GM12891 (cell line): ENCODE measurements around the gene CHRND.

ENCODE experiments used
- PAX5 ChIP-seq: IDR thresholded peaks from 2 replicates; pipeline ENCODE4 v1.6.1; 2011; ENCODE audit warnings: low read length, moderate library complexity, mild to moderate bottlenecking; ENCODE audit not compliant: insufficient read depth, severe bottlenecking
- POLR2A ChIP-seq: IDR thresholded peaks from 2 replicates; pipeline ENCODE4 v1.6.1; 2011; ENCODE audit warnings: low read depth, low read length, control low read depth
- POLR2AphosphoS5 ChIP-seq: IDR thresholded peaks from 2 replicates; pipeline ENCODE4 v1.6.1; 2011; ENCODE audit warnings: low read depth, low read length, control low read depth
- SPI1 ChIP-seq: IDR thresholded peaks from 2 replicates; pipeline ENCODE4 v1.6.1; 2011; ENCODE audit warnings: low read depth, low read length, control low read depth
- TAF1 ChIP-seq: IDR thresholded peaks from 2 replicates; pipeline ENCODE4 v1.6.1; 2011; ENCODE audit warnings: low read depth, low read length, control low read depth

DNA sequence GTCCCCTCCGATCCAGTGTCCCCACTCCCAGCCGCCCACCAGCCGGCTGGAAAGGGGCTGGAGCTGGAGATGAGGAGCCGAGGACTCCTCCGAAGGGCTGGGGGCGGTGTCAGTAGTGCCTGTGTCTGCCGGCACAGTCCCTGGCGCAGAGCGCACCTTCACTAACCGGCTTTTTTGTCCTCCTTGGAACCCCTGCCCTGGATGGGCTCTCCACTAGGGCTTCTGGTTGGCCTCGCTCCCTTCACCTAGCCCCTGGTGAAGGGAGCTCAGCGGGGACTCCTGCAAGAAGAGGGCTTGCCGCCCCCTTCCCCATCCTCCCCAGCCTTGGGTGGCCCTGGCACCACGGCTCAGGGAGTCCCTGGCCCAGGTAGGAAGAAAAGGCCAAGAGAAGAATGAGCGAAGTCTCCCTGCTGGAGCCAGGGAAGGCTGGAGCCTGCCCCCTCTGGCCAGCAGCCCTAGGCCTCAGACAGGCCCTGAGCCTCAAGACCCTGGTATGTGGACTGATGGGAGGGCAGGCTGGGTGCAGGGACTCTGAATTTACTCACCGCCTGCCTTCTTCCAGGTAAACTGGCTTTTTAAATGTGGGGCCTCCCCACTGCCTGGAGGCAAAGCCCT lies 37.8 kb upstream of the CHRND start:
- TF ChIP-seq POLR2A, result no peak
- TF ChIP-seq SPI1, result no peak
- no peak for TF ChIP-seq POLR2AphosphoS5
- no peak for TF ChIP-seq TAF1
- no peak for TF ChIP-seq PAX5
